ENCODE measurements around the gene MOAP1.
"Not testable (repeated sequence)": the region's sequence is repeated elsewhere in the genome, so short reads cannot be mapped to it uniquely, and the experiment has no call there.

DNA sequence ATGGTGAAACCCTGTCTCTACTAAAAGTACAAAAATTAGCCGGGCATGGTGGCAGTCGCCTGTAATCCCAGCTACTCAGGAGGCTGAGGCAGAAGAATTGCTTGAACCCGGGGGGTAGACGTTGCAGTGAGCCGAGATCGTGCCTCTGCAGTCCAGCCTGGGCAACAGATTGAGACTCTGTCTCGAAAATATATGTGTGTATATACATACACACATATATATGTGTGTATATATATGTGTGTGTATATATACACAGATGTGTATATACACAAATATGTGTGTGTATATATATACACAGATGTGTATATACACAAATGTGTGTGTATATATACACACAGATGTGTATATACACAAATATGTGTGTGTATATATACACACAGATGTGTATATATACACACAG lies 26.3 kb downstream of the MOAP1 start:
- TF ChIP-seq, protein P1, sequence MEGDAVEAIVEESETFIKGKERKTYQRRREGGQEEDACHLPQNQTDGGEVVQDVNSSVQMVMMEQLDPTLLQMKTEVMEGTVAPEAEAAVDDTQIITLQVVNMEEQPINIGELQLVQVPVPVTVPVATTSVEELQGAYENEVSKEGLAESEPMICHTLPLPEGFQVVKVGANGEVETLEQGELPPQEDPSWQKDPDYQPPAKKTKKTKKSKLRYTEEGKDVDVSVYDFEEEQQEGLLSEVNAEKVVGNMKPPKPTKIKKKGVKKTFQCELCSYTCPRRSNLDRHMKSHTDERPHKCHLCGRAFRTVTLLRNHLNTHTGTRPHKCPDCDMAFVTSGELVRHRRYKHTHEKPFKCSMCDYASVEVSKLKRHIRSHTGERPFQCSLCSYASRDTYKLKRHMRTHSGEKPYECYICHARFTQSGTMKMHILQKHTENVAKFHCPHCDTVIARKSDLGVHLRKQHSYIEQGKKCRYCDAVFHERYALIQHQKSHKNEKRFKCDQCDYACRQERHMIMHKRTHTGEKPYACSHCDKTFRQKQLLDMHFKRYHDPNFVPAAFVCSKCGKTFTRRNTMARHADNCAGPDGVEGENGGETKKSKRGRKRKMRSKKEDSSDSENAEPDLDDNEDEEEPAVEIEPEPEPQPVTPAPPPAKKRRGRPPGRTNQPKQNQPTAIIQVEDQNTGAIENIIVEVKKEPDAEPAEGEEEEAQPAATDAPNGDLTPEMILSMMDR (IDR thresholded peaks at IDR 0.05), result not testable (repeated sequence)
- TF ChIP-seq EP300 (IDR thresholded peaks at IDR 0.05), result not testable (repeated sequence)

All from ovary (tissue), 3 donors.